ENCODE results near the gene FAR2. TPM values are rescaled to one million over a fixed set of nuclear protein-coding genes. Genes with fewer than 3 reads are reported as not detected.

The FAR2 gene
- total RNA-seq, 1 donor, result 22.5 TPM

- H3K4me3 ChIP-seq (ENCODE audit: low read depth, low read length), result no peak overlapping the region
- TF ChIP-seq, protein P1, sequence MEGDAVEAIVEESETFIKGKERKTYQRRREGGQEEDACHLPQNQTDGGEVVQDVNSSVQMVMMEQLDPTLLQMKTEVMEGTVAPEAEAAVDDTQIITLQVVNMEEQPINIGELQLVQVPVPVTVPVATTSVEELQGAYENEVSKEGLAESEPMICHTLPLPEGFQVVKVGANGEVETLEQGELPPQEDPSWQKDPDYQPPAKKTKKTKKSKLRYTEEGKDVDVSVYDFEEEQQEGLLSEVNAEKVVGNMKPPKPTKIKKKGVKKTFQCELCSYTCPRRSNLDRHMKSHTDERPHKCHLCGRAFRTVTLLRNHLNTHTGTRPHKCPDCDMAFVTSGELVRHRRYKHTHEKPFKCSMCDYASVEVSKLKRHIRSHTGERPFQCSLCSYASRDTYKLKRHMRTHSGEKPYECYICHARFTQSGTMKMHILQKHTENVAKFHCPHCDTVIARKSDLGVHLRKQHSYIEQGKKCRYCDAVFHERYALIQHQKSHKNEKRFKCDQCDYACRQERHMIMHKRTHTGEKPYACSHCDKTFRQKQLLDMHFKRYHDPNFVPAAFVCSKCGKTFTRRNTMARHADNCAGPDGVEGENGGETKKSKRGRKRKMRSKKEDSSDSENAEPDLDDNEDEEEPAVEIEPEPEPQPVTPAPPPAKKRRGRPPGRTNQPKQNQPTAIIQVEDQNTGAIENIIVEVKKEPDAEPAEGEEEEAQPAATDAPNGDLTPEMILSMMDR (IDR thresholded peaks at IDR 0.05; ENCODE audit: insufficient read depth, low read length), result no peak
- DNase-seq (ENCODE audit: low read depth), result no peak
Observed at GRCh38 chr12:29239336-29239735, 90.3 kb downstream of the FAR2 start.

- no peak for DNase-seq (ENCODE audit: low read depth)
- no peak overlapping the region for H3K4me3 ChIP-seq (ENCODE audit: low read depth, low read length)
- TF ChIP-seq, protein P1 (IDR thresholded peaks at IDR 0.05; ENCODE audit: insufficient read depth, low read length), result no peak
Observed at GRCh38 chr12:29240441-29240840, 91.4 kb downstream of the FAR2 start.

DNA sequence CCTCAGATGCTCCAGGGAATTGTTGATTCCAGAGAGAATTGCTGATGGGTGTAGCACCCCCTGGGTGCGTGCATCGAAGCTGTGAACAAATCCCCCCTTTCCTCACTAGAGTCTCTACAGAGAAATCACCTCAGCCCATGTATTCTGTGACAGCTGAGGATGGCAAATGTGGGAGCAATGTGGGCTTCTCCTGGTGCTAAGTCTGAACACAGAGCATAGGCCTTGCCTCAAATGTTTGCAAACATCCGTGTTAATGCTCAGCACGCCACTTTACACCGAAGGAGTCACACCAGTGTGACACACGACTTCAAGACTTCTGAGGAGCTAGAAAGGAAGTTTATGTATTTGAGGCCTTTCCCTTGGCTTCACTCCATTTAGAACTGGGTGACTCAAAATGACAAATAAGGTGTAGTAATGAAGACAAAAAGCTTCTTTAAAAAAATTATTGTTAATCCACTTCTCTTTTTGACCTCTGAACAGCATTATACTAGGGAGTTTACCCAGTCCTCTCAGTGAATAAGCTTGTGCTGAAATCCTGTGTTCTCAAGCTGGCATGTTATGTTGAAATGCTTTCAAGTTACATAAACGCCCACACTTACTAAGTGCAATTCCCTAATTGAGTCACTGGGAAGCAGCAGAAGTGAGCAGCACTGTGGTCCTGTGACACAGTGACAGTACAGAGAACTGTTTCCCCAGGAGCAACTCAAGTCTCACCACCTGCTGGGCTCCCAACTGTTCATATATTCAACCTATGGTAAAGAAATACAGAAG, 92.9 kb downstream of the FAR2 start:
- TF ChIP-seq, protein P1 (IDR thresholded peaks at IDR 0.05; ENCODE audit: insufficient read depth, low read length), result peak; percentile 24
- H3K4me3 ChIP-seq (ENCODE audit: low read depth, low read length), result no peak overlapping the region
- peak; percentile 80 for DNase-seq (ENCODE audit: low read depth)

DNA sequence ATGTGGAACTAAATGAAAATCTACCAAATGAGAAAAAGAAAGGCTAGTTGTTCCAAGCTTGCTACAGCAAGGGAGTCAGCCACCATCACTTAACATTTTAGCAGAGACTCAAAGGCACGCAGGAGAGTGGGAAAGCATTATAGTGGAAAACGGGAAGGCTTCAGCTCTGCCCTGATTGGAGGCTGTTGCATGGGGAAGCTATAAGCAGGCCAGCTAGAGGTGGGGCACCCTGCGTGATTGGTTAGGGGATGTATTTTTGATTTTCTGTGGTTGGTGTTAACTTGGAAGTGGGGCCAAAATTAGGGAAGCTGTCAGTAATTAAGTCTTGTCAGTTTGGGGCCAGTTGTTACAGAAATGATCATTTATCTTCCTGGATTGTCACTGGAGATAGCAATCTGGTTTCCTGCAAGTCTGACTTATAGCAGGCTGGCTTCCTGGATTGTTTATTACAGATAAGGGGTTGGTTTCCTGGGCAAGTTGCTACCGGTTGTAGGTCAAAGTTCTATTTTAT, 93.9 kb downstream of the FAR2 start:
- TF ChIP-seq, protein P1 (IDR thresholded peaks at IDR 0.05; ENCODE audit: insufficient read depth, low read length), result no peak
- DNase-seq (ENCODE audit: low read depth), result no peak
- no peak overlapping the region for H3K4me3 ChIP-seq (ENCODE audit: low read depth, low read length)

- TF ChIP-seq, protein P1 (IDR thresholded peaks at IDR 0.05; ENCODE audit: insufficient read depth, low read length), result no peak
- no peak for DNase-seq (ENCODE audit: low read depth)
Observed at GRCh38 chr12:29244159-29244765, 95.2 kb downstream of the FAR2 start.

GRCh38 chr12:29245246-29245645, 96.2 kb downstream of the FAR2 start:
- no peak for DNase-seq (ENCODE audit: low read depth)
- H3K4me3 ChIP-seq (ENCODE audit: low read depth, low read length), result no peak overlapping the region
- TF ChIP-seq, protein P1 (IDR thresholded peaks at IDR 0.05; ENCODE audit: insufficient read depth, low read length), result no peak

More at GRCh38 chr12:29244159-29244765, 95.2 kb downstream of the FAR2 start:
- H3K4me3 ChIP-seq (ENCODE audit: low read depth, low read length), result no peak overlapping the region
